Occipital lobe (tissue), 3 donors: ENCODE results near the gene SGCB. TPM values are rescaled to one million over a fixed set of nuclear protein-coding genes. Genes with fewer than 3 reads are reported as not detected.

Experiments used
- DNase-seq: peaks from one replicate; lab custom pipeline; 2025; lab: John Stamatoyannopoulos, UW
- small RNA-seq: library from RNA; depleted of rRNA; stranded (forward); fragments of <200 nt; gene quantifications from one replicate; pipeline ENCODE3, GENCODE V24; 2014
- total RNA-seq: library from RNA; depleted of rRNA; stranded (reverse); fragments of >200 nt; gene quantifications from one replicate; pipeline ENCODE4 v1.2.3, GENCODE V29; 2014

The SGCB gene
- total RNA-seq, 1 donor from 2014 or later = 65.5 TPM

GRCh38 chr4:52019936-52020657, 18.0 kb downstream of the SGCB start, which contains the start of gene LRRC66:
TSS of gene LRRC66 (minus strand) at chr4:52020363. CDS start at chr4:52017613, 2,750 bp downstream.
- no peak for DNase-seq

- DNase-seq = no peak
Observed at GRCh38 chr4:52017814-52018213, 20.3 kb downstream of the SGCB start.

- DNase-seq = no peak
Observed at GRCh38 chr4:52016981-52017380, 21.1 kb downstream of the SGCB start.

- DNase-seq = no peak
Observed at GRCh38 chr4:52015366-52015765, 22.7 kb downstream of the SGCB start.

- no peak for DNase-seq
Observed at GRCh38 chr4:52014903-52015302, 23.2 kb downstream of the SGCB start.

DNA sequence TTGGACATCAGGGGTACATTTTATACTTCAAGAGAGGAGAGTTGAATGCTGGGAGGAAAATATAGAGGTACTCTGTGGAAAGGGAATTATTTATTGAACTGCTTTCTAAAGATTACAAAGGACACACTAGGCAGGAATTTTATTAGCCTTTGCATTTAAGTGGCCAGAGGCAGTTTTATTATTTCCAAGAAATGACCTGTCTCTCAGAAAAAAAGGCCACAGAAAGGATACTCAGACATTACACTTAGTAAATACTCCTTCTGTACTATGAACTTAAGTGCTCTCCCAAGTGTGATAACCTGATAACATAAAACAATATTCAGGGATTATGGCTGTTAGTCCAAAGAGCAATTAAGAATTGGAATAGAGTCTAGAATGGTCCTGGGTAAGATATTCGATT, 25.4 kb downstream of the SGCB start:
- DNase-seq = no peak

DNA sequence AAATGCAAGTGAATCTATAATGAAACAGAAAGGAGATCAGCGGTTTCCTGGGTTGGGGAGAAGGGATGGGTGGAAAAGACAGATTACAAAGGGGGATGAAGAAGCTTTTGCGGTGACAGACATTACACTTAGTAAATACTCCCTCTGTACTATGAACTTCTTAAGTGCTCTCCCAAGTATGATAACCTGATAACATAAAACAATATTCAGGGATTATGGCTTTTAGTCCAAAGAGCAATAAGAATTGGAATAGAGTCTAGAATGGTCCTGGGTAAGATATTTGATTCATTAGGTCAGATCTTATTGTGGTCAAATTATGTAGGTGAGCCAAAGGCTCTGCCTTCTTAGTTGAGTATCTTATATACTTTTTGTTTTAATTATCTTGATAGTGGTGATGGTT, 27.1 kb downstream of the SGCB start:
- no peak for DNase-seq

DNA sequence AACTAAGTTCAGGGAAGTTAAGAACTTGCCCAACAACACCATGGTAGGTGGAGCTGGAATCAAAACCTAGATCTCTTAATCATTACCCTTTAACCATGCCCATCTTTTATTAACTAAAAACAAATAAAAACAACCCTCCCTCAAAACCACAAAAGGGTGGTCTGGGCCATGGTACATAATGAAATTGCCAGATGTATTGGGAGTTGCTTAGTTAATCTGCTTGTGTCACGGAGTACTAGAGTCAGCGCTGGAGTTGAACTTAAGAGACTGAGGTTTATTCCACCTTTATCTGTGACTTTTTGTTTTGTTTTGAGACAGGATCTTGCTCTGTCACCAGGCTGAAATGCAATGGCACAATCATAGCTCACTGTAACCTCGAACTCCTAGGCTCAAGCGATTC, 31.2 kb downstream of the SGCB start:
- no peak for DNase-seq

- DNase-seq = no peak
Observed at GRCh38 chr4:52005604-52006273, 32.4 kb downstream of the SGCB start.

DNA sequence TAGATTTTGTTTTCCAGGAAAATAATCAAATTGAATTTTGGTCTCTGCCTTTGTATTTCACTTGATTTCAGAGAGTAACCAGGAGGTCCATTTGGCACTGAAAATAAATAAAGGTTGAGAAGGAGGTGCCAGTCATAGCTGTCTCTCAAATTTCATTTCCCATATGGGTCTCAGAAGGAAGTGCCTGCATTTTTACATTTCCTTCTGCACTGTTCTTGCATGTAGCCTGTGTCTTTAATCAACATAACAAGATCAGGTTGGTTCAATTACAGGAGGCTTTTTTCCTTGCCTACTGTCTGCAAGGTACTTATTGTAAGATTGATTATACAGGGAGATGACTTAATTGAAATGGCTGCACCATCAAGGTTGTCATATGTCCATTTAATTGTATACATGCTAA, 33.7 kb downstream of the SGCB start:
- no peak for DNase-seq

GRCh38 chr4:52001616-52002015, 36.5 kb downstream of the SGCB start:
- no peak for DNase-seq

GRCh38 chr4:51999250-51999649, 38.8 kb downstream of the SGCB start:
- no peak for DNase-seq

GRCh38 chr4:51998837-51999236, 39.3 kb downstream of the SGCB start:
- DNase-seq = no peak

- DNase-seq = no peak
Observed at GRCh38 chr4:51997647-51998046, 40.5 kb downstream of the SGCB start.

GRCh38 chr4:51995647-51996220, 42.4 kb downstream of the SGCB start:
- DNase-seq = no peak

Small RNAs within 50 kb of the gene (small RNA-seq; reads per million reads assigned to genes)
- gene AC104784.1 = not detected

Other genes with a start within 250 kb of the SGCB start
- 119 TPM for gene DCUN1D4, start 195.1 kb downstream of the SGCB start, total RNA-seq
- 0.47 TPM for gene LRRC66, start 17.9 kb downstream of the SGCB start, total RNA-seq
- 1.2 TPM for gene SPATA18, start 13.0 kb upstream of the SGCB start, total RNA-seq